ENCODE measurements around the gene PIGO. TPM values are rescaled to one million over a fixed set of nuclear protein-coding genes. Genes with fewer than 3 reads are reported as not detected.

Gene PIGO
- total and polyA plus RNA-seq, 2 of the 4 experiments (the other 2 are of a cell fraction): 9.3 to 18.2 TPM

DNA sequence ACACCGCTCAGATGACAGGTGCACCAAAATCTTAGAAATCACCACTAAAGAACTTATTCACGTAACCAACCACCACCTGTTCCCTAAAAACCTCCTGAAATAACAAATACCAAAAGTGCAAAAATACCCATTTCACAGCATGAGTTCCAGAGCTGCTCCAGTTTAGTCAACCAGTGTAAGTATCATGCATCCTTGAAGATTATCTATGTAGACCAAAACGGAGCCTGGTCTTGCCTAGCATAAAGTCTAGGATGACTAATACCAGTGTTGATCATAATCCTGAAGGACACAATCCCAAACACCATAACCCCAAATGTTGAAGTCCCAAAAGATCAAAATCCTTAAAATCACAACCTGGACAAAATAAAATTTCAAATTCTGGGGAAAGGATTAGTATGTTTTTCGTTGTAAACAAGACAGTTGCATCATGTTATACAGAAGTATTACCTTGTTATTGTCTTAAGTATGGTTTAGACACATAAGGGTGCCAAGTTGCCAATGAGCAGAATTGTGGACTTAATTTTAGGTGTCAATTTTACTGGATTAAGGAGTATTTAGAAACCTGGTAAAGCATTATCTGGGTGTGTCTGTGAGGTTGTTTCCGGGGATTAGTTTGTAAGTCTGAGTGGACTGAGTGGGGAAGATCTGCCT lies 42.1 kb downstream of the PIGO start:
- no TSS peak for BruUV-seq (replicated peaks)
- TF ChIP-seq, protein P1, sequence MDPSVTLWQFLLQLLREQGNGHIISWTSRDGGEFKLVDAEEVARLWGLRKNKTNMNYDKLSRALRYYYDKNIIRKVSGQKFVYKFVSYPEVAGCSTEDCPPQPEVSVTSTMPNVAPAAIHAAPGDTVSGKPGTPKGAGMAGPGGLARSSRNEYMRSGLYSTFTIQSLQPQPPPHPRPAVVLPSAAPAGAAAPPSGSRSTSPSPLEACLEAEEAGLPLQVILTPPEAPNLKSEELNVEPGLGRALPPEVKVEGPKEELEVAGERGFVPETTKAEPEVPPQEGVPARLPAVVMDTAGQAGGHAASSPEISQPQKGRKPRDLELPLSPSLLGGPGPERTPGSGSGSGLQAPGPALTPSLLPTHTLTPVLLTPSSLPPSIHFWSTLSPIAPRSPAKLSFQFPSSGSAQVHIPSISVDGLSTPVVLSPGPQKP (IDR thresholded peaks at IDR 0.05; ENCODE audit: borderline replicate concordance, low read depth, low read length): no peak
- TF ChIP-seq POLR2A (IDR thresholded peaks at IDR 0.05; ENCODE audit: low read depth, low read length): peak; percentile 30; the same call in 1 of the 2 replicates
- TF ChIP-seq NFE2L2 (IDR thresholded peaks at IDR 0.05; ENCODE audit: low read depth, low read length): no peak
- no peak overlapping the region for H2BK120ac ChIP-seq (ENCODE audit: low read depth, low read length)
- H2BK5ac ChIP-seq (ENCODE audit: low read depth, low read length, poor library complexity, severe bottlenecking): no peak overlapping the region
- no peak overlapping the region for H2AFZ ChIP-seq (replicated peaks; ENCODE audit: low read length, poor library complexity)
- no CpG with 5 or more reads among the region's 5 CpGs for WGBS, 2 experiments (ENCODE audit: extremely low coverage in 2 of 2, insufficient read length in 1 of 2)
- H3K23ac ChIP-seq (ENCODE audit: low read depth, low read length): no peak overlapping the region
- H3K9me3 ChIP-seq (ENCODE audit: control insufficient read depth, insufficient read depth, low read length): no peaks in the 10 kb centered on the region
- H3K9ac ChIP-seq (ENCODE audit: low read depth, low read length): no peak overlapping the region
- no peak overlapping the region for H3K18ac ChIP-seq (ENCODE audit: low read depth, low read length)
- no peak overlapping the region for H2BK20ac ChIP-seq (ENCODE audit: low read depth, low read length)
- peaks cover 23 to 42% of the 10 kb centered on the region in 2 experiments for H3K79me1 ChIP-seq (ENCODE audit: low read depth in 1 of 2, low read length in 2 of 2)
- H3K27me3 ChIP-seq (ENCODE audit: control insufficient read depth, insufficient read depth, low read length): no peaks in the 10 kb centered on the region
- H4K20me1 ChIP-seq (ENCODE audit: insufficient read depth, low read length): peaks cover 13% of the 10 kb centered on the region; the same call in 1 of the 2 replicates
- DNase-seq (no peak), ATAC-seq (ENCODE audit: low read depth) (no peak)
- H3K56ac ChIP-seq (ENCODE audit: extremely low read depth, insufficient read depth, low read length): no peak overlapping the region
- H3K4me2 ChIP-seq (ENCODE audit: low read depth, low read length): no peak overlapping the region
- no peak overlapping the region for H4K8ac ChIP-seq (ENCODE audit: low read depth in 2 of 2, low read length in 2 of 2)
- no peak overlapping the region for H2BK15ac ChIP-seq (ENCODE audit: low read depth, low read length)
- peaks cover 50% of the 10 kb centered on the region for H3K36me3 ChIP-seq (ENCODE audit: control insufficient read depth, insufficient read depth, low read length)
- H3K4ac ChIP-seq (ENCODE audit: low read depth, low read length): no peak overlapping the region
- intact Hi-C loops (cut with micrococcal nuclease): no loop called here
- peaks cover 1% of the 10 kb centered on the region; the same call in 1 of the 2 replicates for H3K9me1 ChIP-seq (ENCODE audit: insufficient read depth, low read length)
- dilution Hi-C loops (cut with HindIII; ENCODE audit: low sequenced_read_pairs, unreplicated experiment): no loop called here
- H2AK9ac ChIP-seq (replicated peaks; ENCODE audit: low read depth, low read length, poor library complexity): no peak overlapping the region
- no peak overlapping the region for H3K27ac ChIP-seq (ENCODE audit: insufficient read depth, low read length)
- H3K4me3 ChIP-seq (ENCODE audit: insufficient read depth, low read depth, low read length): no peak overlapping the region
- H3K14ac ChIP-seq (replicated peaks; ENCODE audit: low read depth, low read length): no peak overlapping the region
- in situ Hi-C loops (cut with MboI; ENCODE audit: low sequenced_read_pairs): no loop called here
- H4K91ac ChIP-seq (ENCODE audit: insufficient read depth, low read depth, low read length): no peak overlapping the region
- no peak overlapping the region for H4K5ac ChIP-seq (ENCODE audit: low read depth, low read length)
- no peak overlapping the region for H2AK5ac ChIP-seq (ENCODE audit: low read depth, low read length)
- H3K4me1 ChIP-seq (ENCODE audit: control insufficient read depth, insufficient read depth, low read length): no peaks in the 10 kb centered on the region
- ChIA-PET CTCF (no interaction called here), POLR2A (ENCODE audit: unreplicated experiment) (no interaction called here)
